H9 (cell line): ENCODE results near the gene TUBB8. TPM values are rescaled to one million over a fixed set of nuclear protein-coding genes. Genes with fewer than 3 reads are reported as not detected.

Source experiments
- DNase-seq: peaks from one replicate; pipeline ENCODE4 v3.0.0-alpha.2; 2017
- H2AFZ ChIP-seq: one replicate; pipeline ENCODE4 v1.6.1; 2013; ENCODE audit warnings: mild to moderate bottlenecking, low read length, control low read depth, moderate library complexity
- H2AK5ac ChIP-seq: 2 replicates; pipeline ENCODE4 v1.6.1; 2013; ENCODE audit warnings: low read length, control low read depth, mixed read lengths; ENCODE audit not compliant: insufficient read length
- H2BK120ac ChIP-seq: one replicate; pipeline ENCODE4 v1.6.1; 2013; ENCODE audit warnings: low read depth, mild to moderate bottlenecking, low read length, control low read depth, inconsistent platforms; ENCODE audit not compliant: poor library complexity, severe bottlenecking
- H2BK12ac ChIP-seq: 2 replicates; pipeline ENCODE4 v1.6.1; 2013; ENCODE audit warnings: low read length, control low read depth, mixed read lengths, low read depth; ENCODE audit not compliant: insufficient read length
- H2BK15ac ChIP-seq: 2 replicates; pipeline ENCODE4 v1.6.1; 2013; ENCODE audit warnings: low read depth, low read length, control low read depth
- H2BK20ac ChIP-seq: one replicate; pipeline ENCODE4 v1.6.1; 2013; ENCODE audit warnings: low read depth, mild to moderate bottlenecking, low read length, control low read depth, inconsistent platforms; ENCODE audit not compliant: poor library complexity, severe bottlenecking
- H2BK5ac ChIP-seq: 2 replicates; pipeline ENCODE4 v1.6.1; 2013; ENCODE audit warnings: low read length, control low read depth, mixed read lengths; ENCODE audit not compliant: insufficient read length
- H3K14ac ChIP-seq: 2 replicates; pipeline ENCODE4 v1.6.1; 2013; ENCODE audit warnings: low read length, control low read depth; ENCODE audit not compliant: insufficient read depth
- H3K18ac ChIP-seq: 2 replicates; pipeline ENCODE4 v1.6.1; 2013; ENCODE audit warnings: low read depth, mild to moderate bottlenecking, mixed read lengths, low read length, control low read depth; ENCODE audit not compliant: insufficient read length
- H3K23ac ChIP-seq: 2 replicates; pipeline ENCODE4 v1.6.1; 2013; ENCODE audit warnings: low read length, control low read depth, mixed read lengths, low read depth; ENCODE audit not compliant: insufficient read length
- H3K23me2 ChIP-seq: 2 replicates; pipeline ENCODE4 v1.6.1; 2013; ENCODE audit warnings: low read depth, mild to moderate bottlenecking, mixed read lengths, low read length, control low read depth; ENCODE audit not compliant: insufficient read length, poor library complexity, severe bottlenecking
- H3K27ac ChIP-seq: 2 replicates; pipeline ENCODE4 v1.5.1; 2013; ENCODE audit warnings: low read length, control low read depth, mixed read lengths, low read depth; ENCODE audit not compliant: insufficient read length
- H3K27me3 ChIP-seq: 2 replicates; pipeline ENCODE4 v1.6.1; 2013; ENCODE audit warnings: low read length, control low read depth, inconsistent platforms; ENCODE audit not compliant: insufficient read depth
- H3K4ac ChIP-seq: 2 replicates; pipeline ENCODE4 v1.6.1; 2013; ENCODE audit warnings: low read depth, mild to moderate bottlenecking, control low read depth, inconsistent platforms, low read length, moderate library complexity
- H3K4me1 ChIP-seq: 2 replicates; pipeline ENCODE4 v1.6.1; 2013; ENCODE audit warnings: low read length, control low read depth, inconsistent platforms; ENCODE audit not compliant: insufficient read depth
- H3K4me2 ChIP-seq: 2 replicates; pipeline ENCODE4 v1.6.1; 2013; ENCODE audit warnings: low read length, control low read depth, mixed read lengths; ENCODE audit not compliant: insufficient read length, insufficient read depth
- H3K56ac ChIP-seq: 2 replicates; pipeline ENCODE4 v1.6.1; 2013; ENCODE audit warnings: low read depth, mild to moderate bottlenecking, mixed read lengths, low read length, control low read depth; ENCODE audit not compliant: insufficient read length
- H3K79me1 ChIP-seq: 2 replicates; pipeline ENCODE4 v1.6.1; 2013; ENCODE audit warnings: low read depth, mild to moderate bottlenecking, moderate library complexity, low read length, control low read depth, inconsistent platforms; ENCODE audit not compliant: insufficient read depth, poor library complexity, severe bottlenecking
- H3K79me2 ChIP-seq: 2 replicates; pipeline ENCODE4 v1.6.1; 2013; ENCODE audit warnings: low read length, control low read depth, inconsistent platforms; ENCODE audit not compliant: insufficient read depth
- H3K9ac ChIP-seq: 2 replicates; pipeline ENCODE4 v1.6.1; 2013; ENCODE audit warnings: low read length, control low read depth, mixed read lengths; ENCODE audit not compliant: insufficient read length; ENCODE audit errors: extremely low read depth
- H3K9me3 ChIP-seq: one replicate; pipeline ENCODE4 v1.6.1; 2013; ENCODE audit warnings: low read depth, low read length, inconsistent platforms; ENCODE audit not compliant: control insufficient read depth
- H3T11ph ChIP-seq: one replicate; pipeline ENCODE4 v1.6.1; 2013; ENCODE audit warnings: mild to moderate bottlenecking, low read length, control low read depth, inconsistent platforms
- H4K20me1 ChIP-seq: one replicate; pipeline ENCODE4 v1.6.1; 2013; ENCODE audit not compliant: control insufficient read depth, insufficient read length, insufficient read depth
- H4K5ac ChIP-seq: 2 replicates; pipeline ENCODE4 v1.6.1; 2013; ENCODE audit warnings: low read depth, mild to moderate bottlenecking, mixed read lengths, low read length, control low read depth; ENCODE audit not compliant: insufficient read length
- H4K8ac ChIP-seq: replicated peaks from 2 replicates; pipeline ENCODE4 v1.6.1; 2013; ENCODE audit warnings: low read length, control low read depth, mixed read lengths, low read depth; ENCODE audit not compliant: insufficient read length
- H4K91ac ChIP-seq: 2 replicates; pipeline ENCODE4 v1.6.1; 2013; ENCODE audit warnings: low read depth, mild to moderate bottlenecking, moderate library complexity, mixed read lengths, low read length, control low read depth; ENCODE audit not compliant: insufficient read length
- H3K27ac Mint-ChIP-seq, 3 experiments: 2 replicates in 2 of 3; 3 replicates in 1 of 3; pipeline ENCODE4 v1.8.0; 2020 to 2021; ENCODE audit warnings: mixed read lengths in 3 of 3, mild to moderate bottlenecking in 1 of 3, moderate library complexity in 1 of 3
- H3K27me3 Mint-ChIP-seq: 2 replicates; pipeline ENCODE4 v1.8.0; 2021; ENCODE audit warnings: low read depth, mild to moderate bottlenecking, moderate library complexity, mixed read lengths
- H3K36me3 Mint-ChIP-seq, 3 experiments: 2 replicates in 2 of 3; 3 replicates in 1 of 3; pipeline ENCODE4 v1.8.0; 2020 to 2021; ENCODE audit warnings: low read depth in 3 of 3, mixed read lengths in 3 of 3; ENCODE audit not compliant: insufficient read depth in 1 of 3
- H3K4me1 Mint-ChIP-seq, 2 experiments: 2 replicates each; pipeline ENCODE4 v1.8.0; 2020; ENCODE audit warnings: mixed read lengths in 2 of 2
- H3K4me3 Mint-ChIP-seq, 2 experiments: 2 replicates in 1 of 2; 3 replicates in 1 of 2; pipeline ENCODE4 v1.8.0; 2020 to 2021; ENCODE audit warnings: mild to moderate bottlenecking in 2 of 2, mixed read lengths in 2 of 2, moderate library complexity in 1 of 2
- H3K9me3 Mint-ChIP-seq, 2 experiments: 2 replicates in 1 of 2; 3 replicates in 1 of 2; pipeline ENCODE4 v1.8.0; 2020; ENCODE audit warnings: mild to moderate bottlenecking in 2 of 2, mixed read lengths in 2 of 2, moderate library complexity in 1 of 2
- CTCF ChIP-seq: fragments of 200-600 bp; sonication (generic); conservative IDR thresholded peaks from 3 replicates; pipeline ENCODE4 v1.8.0; 2021; ENCODE audit warnings: antibody characterized with exemption, mild to moderate bottlenecking
- WGBS: extraction: QIAGEN DNeasy Blood & Tissue Kit; methylation state at CpG from one replicate; pipeline ENCODE4 v1.1.7; 2013; ENCODE audit warnings: missing lambda C conversion rate, low lambda C conversion rate, mixed read lengths; ENCODE audit not compliant: insufficient read length; ENCODE audit errors: extremely low coverage; 5-methylcytosine and 5-hydroxymethylcytosine counted together
- total RNA-seq: library from RNA; stranded (reverse); gene quantifications from 2 replicates; pipeline ENCODE4 v1.2.1, GENCODE V29; 2021

TUBB8 gene
- total RNA-seq, 1 experiment from 2014 or later = 0.22 TPM

GRCh38 chr10:83930-84530 is 34.9 kb upstream of the TUBB8 start:
- H4K5ac ChIP-seq = no peak overlapping the region
- H3K4me2 ChIP-seq = no peak overlapping the region
- no peak overlapping the region for H4K91ac ChIP-seq
- no peak overlapping the region for H3T11ph ChIP-seq
- no peak overlapping the region for H2BK15ac ChIP-seq
- H3K23me2 ChIP-seq = no peaks in the 10 kb centered on the region
- H2AK5ac ChIP-seq = no peak overlapping the region
- H3K27ac ChIP-seq = no peak overlapping the region
- no peak overlapping the region for H2BK120ac ChIP-seq
- H3K36me3 Mint-ChIP-seq = no peaks in the 10 kb centered on the region; a peak in 1 of 7 replicates
- no peaks in the 10 kb centered on the region for H4K20me1 ChIP-seq
- TF ChIP-seq CTCF = no peak
- peaks cover 0 to 63% of the 10 kb centered on the region in 2 experiments; a peak in 2 of 5 replicates for H3K9me3 Mint-ChIP-seq
- no peak overlapping the region for H3K14ac ChIP-seq
- H3K56ac ChIP-seq = no peak overlapping the region
- H3K18ac ChIP-seq = no peak overlapping the region
- no peak overlapping the region for H2AFZ ChIP-seq
- H3K27ac Mint-ChIP-seq = no peak overlapping the region; a peak in 1 of 7 replicates
- no peak overlapping the region for H3K23ac ChIP-seq
- no peak overlapping the region for H3K9ac ChIP-seq
- no peak overlapping the region for H4K8ac ChIP-seq
- no peak overlapping the region for H2BK12ac ChIP-seq
- WGBS = no CpG with 5 or more reads among the region's 9 CpGs
- H3K9me3 ChIP-seq = no peaks in the 10 kb centered on the region
- H3K4me3 Mint-ChIP-seq = no peak overlapping the region
- no peaks in the 10 kb centered on the region for H3K4me1 ChIP-seq
- no peaks in the 10 kb centered on the region for H3K4me1 Mint-ChIP-seq
- H2BK5ac ChIP-seq = no peak overlapping the region
- peaks cover 13% of the 10 kb centered on the region for H3K27me3 Mint-ChIP-seq
- H3K79me2 ChIP-seq = no peaks in the 10 kb centered on the region
- DNase-seq = no peak
- no peaks in the 10 kb centered on the region for H3K27me3 ChIP-seq
- H2BK20ac ChIP-seq = no peak overlapping the region
- H3K79me1 ChIP-seq = no peaks in the 10 kb centered on the region
- no peak overlapping the region for H3K4ac ChIP-seq
